AG04450 (cell line): ENCODE results near the gene RITA1. TPM values are rescaled to one million over a fixed set of nuclear protein-coding genes. Genes with fewer than 3 reads are reported as not detected.

ENCODE experiments used
- CTCF ChIA-PET: fragments of 300-600, 350-600 bp; formaldehyde crosslinking; extraction: SDS; loops from one replicate; lab custom pipeline; 2022; ENCODE audit warnings: antibody characterized with exemption, inconsistent platforms; lab: Charles Lee
- POLR2A ChIA-PET: fragments of 350-600 bp; formaldehyde crosslinking; extraction: SDS; loops from one replicate; lab custom pipeline; 2021; ENCODE audit warnings: antibody characterized with exemption, inconsistent platforms; lab: Yijun Ruan, JAX
- DNase-seq: peaks from one replicate; pipeline ENCODE4 v3.0.0-alpha.2; 2011; ENCODE audit warnings: low read depth, low spot score
- H3K27ac ChIP-seq: one replicate; pipeline ENCODE4 v1.5.1; 2012; ENCODE audit warnings: low read depth, low read length, control low read depth
- H3K27me3 ChIP-seq: one replicate; pipeline ENCODE4 v1.6.0; 2012; ENCODE audit warnings: low read length; ENCODE audit not compliant: control insufficient read depth, insufficient read depth
- H3K4me3 ChIP-seq: 2 replicates; pipeline ENCODE4 v1.5.1; 2011; ENCODE audit warnings: mild to moderate bottlenecking, low read depth, low read length, control low read depth
- H3K9me3 ChIP-seq: 2 replicates; pipeline ENCODE4 v1.5.1; 2012; ENCODE audit warnings: low read length; ENCODE audit not compliant: control insufficient read depth, insufficient read depth
- polyA plus RNA-seq: library from polyadenylated mRNA; depleted of rRNA; stranded (reverse); fragments of >200 nt; gene quantifications from 2 replicates; pipeline ENCODE4 v1.2.3, GENCODE V29; 2011
- TF ChIP-seq, protein P1 (sequence below): IDR thresholded peaks from 2 replicates; pipeline ENCODE4 v1.5.1; 2011; ENCODE audit warnings: low read depth, low read length, control low read depth, inconsistent platforms

The RITA1 gene
- polyA plus RNA-seq, 1 experiment: 9.0 TPM

GRCh38 chr12:113154351-113154973, 31.1 kb upstream of the RITA1 start:
- Histone ChIP-seq H3K27ac (no peak overlapping the region), H3K4me3 (peak overlapping the region; percentile 32; the same call in 1 of the 2 replicates), H3K9me3 (no peaks in the 10 kb centered on the region; the same call in 1 of the 2 replicates), H3K27me3 (peaks cover 44% of the 10 kb centered on the region)
- DNase-seq: no peak
- CTCF ChIA-PET: interaction anchor here (0.6 to 6.1 kb wide), 4 partner anchors 19 to 1940 kb away, joined by 3 to 45 read pairs (median 6); no protein-coding TSS in a partner anchor
- TF ChIP-seq, protein P1, sequence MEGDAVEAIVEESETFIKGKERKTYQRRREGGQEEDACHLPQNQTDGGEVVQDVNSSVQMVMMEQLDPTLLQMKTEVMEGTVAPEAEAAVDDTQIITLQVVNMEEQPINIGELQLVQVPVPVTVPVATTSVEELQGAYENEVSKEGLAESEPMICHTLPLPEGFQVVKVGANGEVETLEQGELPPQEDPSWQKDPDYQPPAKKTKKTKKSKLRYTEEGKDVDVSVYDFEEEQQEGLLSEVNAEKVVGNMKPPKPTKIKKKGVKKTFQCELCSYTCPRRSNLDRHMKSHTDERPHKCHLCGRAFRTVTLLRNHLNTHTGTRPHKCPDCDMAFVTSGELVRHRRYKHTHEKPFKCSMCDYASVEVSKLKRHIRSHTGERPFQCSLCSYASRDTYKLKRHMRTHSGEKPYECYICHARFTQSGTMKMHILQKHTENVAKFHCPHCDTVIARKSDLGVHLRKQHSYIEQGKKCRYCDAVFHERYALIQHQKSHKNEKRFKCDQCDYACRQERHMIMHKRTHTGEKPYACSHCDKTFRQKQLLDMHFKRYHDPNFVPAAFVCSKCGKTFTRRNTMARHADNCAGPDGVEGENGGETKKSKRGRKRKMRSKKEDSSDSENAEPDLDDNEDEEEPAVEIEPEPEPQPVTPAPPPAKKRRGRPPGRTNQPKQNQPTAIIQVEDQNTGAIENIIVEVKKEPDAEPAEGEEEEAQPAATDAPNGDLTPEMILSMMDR: no peak
- POLR2A ChIA-PET: no interaction called here

DNA sequence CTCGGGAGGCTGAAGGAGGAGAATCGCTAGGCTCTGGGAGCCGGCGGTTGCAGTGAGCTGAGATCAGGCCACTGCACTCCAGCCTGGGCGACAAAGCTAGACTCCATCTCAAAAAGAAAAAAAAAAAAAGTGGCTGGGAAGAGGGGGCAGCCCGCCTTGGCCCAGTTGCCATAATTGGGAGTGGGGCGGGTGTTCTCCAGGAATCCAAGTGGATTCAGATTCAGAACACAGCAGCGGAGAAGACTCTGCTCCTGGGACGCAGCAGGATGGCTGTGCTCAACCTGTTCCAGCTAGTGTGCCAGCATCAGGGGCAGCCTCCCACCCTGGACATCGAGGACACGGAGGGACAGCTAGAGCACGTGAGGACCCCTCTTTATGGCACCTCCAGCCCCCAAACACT, 30.5 kb upstream of the RITA1 start:
- DNase-seq: no peak
- ChIA-PET CTCF (interaction anchor here (0.7 to 6.1 kb wide), 2 partner anchors 106 to 1940 kb away, joined by 5 to 45 read pairs; no protein-coding TSS in a partner anchor), POLR2A (no interaction called here)
- Histone ChIP-seq H3K27ac (no peak overlapping the region), H3K9me3 (no peaks in the 10 kb centered on the region; the same call in 1 of the 2 replicates), H3K27me3 (peaks cover 40% of the 10 kb centered on the region), H3K4me3 (no peak overlapping the region)
- TF ChIP-seq, protein P1: no peak

DNA sequence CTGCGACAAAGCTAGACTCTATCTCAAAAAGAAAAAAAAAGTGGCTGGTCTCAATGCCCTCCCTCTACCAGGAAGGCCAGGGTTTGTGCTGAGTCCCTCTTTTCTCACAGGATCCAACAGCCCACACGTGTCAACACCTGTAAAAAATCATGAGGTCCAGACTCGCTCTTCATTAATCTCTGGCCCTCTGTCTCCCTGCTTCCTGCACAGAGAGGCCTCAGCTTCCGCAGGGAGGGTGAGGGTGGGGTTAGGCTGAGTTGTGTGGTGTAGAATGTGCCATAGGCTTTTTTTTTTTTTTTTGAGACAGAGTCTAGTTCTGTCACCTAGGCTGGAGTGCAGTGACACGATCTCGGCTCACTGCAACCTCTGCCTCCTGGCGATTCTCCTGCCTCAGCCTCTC, 29.9 kb upstream of the RITA1 start:
- TF ChIP-seq, protein P1: no peak
- no peak for DNase-seq
- H3K9me3 ChIP-seq: no peaks in the 10 kb centered on the region; the same call in 1 of the 2 replicates
- CTCF ChIA-PET: no interaction called here
- H3K27ac ChIP-seq: no peak overlapping the region
- H3K4me3 ChIP-seq: no peak overlapping the region
- POLR2A ChIA-PET: no interaction called here
- peaks cover 38% of the 10 kb centered on the region for H3K27me3 ChIP-seq

GRCh38 chr12:113157218-113157859, 28.2 kb upstream of the RITA1 start:
- peaks cover 28% of the 10 kb centered on the region for H3K27me3 ChIP-seq
- H3K9me3 ChIP-seq: no peaks in the 10 kb centered on the region; the same call in 1 of the 2 replicates
- H3K27ac ChIP-seq: no peak overlapping the region
- H3K4me3 ChIP-seq: no peak overlapping the region
- CTCF ChIA-PET: interaction anchor here (1.3 kb wide), 1 partner anchor 109 kb away, joined by 6 read pairs; no protein-coding TSS in a partner anchor
- POLR2A ChIA-PET: no interaction called here
- DNase-seq: no peak
- TF ChIP-seq, protein P1: no peak
